ENCODE results near the gene KRT7.

DNA sequence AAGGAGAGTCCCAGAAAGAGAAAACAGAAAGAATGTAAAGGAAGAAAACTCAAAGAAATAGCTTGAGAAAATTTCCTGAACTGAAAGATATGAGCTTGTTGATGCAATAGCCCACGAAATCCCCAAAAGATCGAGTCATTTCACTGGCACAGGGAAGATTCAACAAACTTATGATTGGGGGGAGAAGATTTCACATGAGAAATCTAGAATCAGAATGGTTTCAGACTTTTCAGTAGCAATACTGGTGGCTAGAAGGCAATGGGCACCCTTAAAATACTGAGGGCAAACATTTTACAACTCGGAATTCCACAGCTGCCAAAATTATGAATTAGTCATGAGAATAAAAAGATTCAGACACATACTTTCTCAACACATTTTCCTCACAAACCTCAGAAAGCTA, 8.9 kb upstream of the KRT7 start:
- TF ChIP-seq, protein P1, sequence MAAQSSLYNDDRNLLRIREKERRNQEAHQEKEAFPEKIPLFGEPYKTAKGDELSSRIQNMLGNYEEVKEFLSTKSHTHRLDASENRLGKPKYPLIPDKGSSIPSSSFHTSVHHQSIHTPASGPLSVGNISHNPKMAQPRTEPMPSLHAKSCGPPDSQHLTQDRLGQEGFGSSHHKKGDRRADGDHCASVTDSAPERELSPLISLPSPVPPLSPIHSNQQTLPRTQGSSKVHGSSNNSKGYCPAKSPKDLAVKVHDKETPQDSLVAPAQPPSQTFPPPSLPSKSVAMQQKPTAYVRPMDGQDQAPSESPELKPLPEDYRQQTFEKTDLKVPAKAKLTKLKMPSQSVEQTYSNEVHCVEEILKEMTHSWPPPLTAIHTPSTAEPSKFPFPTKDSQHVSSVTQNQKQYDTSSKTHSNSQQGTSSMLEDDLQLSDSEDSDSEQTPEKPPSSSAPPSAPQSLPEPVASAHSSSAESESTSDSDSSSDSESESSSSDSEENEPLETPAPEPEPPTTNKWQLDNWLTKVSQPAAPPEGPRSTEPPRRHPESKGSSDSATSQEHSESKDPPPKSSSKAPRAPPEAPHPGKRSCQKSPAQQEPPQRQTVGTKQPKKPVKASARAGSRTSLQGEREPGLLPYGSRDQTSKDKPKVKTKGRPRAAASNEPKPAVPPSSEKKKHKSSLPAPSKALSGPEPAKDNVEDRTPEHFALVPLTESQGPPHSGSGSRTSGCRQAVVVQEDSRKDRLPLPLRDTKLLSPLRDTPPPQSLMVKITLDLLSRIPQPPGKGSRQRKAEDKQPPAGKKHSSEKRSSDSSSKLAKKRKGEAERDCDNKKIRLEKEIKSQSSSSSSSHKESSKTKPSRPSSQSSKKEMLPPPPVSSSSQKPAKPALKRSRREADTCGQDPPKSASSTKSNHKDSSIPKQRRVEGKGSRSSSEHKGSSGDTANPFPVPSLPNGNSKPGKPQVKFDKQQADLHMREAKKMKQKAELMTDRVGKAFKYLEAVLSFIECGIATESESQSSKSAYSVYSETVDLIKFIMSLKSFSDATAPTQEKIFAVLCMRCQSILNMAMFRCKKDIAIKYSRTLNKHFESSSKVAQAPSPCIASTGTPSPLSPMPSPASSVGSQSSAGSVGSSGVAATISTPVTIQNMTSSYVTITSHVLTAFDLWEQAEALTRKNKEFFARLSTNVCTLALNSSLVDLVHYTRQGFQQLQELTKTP (IDR thresholded peaks at IDR 0.05; ENCODE audit: low read depth in 1 of 2, partially characterized antibody in 2 of 2) = no peak
- TF ChIP-seq ZFX (CRISPR knock-in tag; IDR thresholded peaks at IDR 0.05) (no peak), GABPA (tag; conservative IDR thresholded peaks at IDR 0.05; ENCODE audit: low read depth) (no peak), POLR2A (conservative IDR thresholded peaks at IDR 0.05) (no peak), MBD2 (IDR thresholded peaks at IDR 0.05; ENCODE audit: borderline replicate concordance, low read depth) (no peak), ELF1 (tag; IDR thresholded peaks at IDR 0.05) (no peak), ZNF717 (CRISPR knock-in tag; IDR thresholded peaks at IDR 0.05) (no peak), TCF3 (CRISPR knock-in tag; IDR thresholded peaks at IDR 0.05) (no peak), BACH1 (tag; IDR thresholded peaks at IDR 0.05) (no peak), ZNF583 (CRISPR knock-in tag; IDR thresholded peaks at IDR 0.05) (no peak), EP300 (IDR thresholded peaks at IDR 0.05; ENCODE audit: low read length) (no peak)
- TF ChIP-seq, protein P2, sequence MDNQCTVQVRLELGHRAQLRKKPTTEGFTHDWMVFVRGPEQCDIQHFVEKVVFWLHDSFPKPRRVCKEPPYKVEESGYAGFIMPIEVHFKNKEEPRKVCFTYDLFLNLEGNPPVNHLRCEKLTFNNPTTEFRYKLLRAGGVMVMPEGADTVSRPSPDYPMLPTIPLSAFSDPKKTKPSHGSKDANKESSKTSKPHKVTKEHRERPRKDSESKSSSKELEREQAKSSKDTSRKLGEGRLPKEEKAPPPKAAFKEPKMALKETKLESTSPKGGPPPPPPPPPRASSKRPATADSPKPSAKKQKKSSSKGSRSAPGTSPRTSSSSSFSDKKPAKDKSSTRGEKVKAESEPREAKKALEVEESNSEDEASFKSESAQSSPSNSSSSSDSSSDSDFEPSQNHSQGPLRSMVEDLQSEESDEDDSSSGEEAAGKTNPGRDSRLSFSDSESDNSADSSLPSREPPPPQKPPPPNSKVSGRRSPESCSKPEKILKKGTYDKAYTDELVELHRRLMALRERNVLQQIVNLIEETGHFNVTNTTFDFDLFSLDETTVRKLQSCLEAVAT (IDR thresholded peaks at IDR 0.05) = no peak
- TF ChIP-seq, protein P3, sequence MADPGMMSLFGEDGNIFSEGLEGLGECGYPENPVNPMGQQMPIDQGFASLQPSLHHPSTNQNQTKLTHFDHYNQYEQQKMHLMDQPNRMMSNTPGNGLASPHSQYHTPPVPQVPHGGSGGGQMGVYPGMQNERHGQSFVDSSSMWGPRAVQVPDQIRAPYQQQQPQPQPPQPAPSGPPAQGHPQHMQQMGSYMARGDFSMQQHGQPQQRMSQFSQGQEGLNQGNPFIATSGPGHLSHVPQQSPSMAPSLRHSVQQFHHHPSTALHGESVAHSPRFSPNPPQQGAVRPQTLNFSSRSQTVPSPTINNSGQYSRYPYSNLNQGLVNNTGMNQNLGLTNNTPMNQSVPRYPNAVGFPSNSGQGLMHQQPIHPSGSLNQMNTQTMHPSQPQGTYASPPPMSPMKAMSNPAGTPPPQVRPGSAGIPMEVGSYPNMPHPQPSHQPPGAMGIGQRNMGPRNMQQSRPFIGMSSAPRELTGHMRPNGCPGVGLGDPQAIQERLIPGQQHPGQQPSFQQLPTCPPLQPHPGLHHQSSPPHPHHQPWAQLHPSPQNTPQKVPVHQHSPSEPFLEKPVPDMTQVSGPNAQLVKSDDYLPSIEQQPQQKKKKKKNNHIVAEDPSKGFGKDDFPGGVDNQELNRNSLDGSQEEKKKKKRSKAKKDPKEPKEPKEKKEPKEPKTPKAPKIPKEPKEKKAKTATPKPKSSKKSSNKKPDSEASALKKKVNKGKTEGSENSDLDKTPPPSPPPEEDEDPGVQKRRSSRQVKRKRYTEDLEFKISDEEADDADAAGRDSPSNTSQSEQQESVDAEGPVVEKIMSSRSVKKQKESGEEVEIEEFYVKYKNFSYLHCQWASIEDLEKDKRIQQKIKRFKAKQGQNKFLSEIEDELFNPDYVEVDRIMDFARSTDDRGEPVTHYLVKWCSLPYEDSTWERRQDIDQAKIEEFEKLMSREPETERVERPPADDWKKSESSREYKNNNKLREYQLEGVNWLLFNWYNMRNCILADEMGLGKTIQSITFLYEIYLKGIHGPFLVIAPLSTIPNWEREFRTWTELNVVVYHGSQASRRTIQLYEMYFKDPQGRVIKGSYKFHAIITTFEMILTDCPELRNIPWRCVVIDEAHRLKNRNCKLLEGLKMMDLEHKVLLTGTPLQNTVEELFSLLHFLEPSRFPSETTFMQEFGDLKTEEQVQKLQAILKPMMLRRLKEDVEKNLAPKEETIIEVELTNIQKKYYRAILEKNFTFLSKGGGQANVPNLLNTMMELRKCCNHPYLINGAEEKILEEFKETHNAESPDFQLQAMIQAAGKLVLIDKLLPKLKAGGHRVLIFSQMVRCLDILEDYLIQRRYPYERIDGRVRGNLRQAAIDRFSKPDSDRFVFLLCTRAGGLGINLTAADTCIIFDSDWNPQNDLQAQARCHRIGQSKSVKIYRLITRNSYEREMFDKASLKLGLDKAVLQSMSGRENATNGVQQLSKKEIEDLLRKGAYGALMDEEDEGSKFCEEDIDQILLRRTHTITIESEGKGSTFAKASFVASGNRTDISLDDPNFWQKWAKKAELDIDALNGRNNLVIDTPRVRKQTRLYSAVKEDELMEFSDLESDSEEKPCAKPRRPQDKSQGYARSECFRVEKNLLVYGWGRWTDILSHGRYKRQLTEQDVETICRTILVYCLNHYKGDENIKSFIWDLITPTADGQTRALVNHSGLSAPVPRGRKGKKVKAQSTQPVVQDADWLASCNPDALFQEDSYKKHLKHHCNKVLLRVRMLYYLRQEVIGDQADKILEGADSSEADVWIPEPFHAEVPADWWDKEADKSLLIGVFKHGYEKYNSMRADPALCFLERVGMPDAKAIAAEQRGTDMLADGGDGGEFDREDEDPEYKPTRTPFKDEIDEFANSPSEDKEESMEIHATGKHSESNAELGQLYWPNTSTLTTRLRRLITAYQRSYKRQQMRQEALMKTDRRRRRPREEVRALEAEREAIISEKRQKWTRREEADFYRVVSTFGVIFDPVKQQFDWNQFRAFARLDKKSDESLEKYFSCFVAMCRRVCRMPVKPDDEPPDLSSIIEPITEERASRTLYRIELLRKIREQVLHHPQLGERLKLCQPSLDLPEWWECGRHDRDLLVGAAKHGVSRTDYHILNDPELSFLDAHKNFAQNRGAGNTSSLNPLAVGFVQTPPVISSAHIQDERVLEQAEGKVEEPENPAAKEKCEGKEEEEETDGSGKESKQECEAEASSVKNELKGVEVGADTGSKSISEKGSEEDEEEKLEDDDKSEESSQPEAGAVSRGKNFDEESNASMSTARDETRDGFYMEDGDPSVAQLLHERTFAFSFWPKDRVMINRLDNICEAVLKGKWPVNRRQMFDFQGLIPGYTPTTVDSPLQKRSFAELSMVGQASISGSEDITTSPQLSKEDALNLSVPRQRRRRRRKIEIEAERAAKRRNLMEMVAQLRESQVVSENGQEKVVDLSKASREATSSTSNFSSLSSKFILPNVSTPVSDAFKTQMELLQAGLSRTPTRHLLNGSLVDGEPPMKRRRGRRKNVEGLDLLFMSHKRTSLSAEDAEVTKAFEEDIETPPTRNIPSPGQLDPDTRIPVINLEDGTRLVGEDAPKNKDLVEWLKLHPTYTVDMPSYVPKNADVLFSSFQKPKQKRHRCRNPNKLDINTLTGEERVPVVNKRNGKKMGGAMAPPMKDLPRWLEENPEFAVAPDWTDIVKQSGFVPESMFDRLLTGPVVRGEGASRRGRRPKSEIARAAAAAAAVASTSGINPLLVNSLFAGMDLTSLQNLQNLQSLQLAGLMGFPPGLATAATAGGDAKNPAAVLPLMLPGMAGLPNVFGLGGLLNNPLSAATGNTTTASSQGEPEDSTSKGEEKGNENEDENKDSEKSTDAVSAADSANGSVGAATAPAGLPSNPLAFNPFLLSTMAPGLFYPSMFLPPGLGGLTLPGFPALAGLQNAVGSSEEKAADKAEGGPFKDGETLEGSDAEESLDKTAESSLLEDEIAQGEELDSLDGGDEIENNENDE (IDR thresholded peaks at IDR 0.05; ENCODE audit: low read depth, low read length) = no peak

Data from K562 (cell line).